AG10803 (cell line): Measurements from ENCODE around the gene CIB2.

Experiments
- DNase-seq: peaks from one replicate; pipeline ENCODE4 v3.0.0; 2010; ENCODE audit warnings: low read depth
- H3K4me3 ChIP-seq: 2 replicates; pipeline ENCODE4 v1.5.1; 2011; ENCODE audit warnings: mild to moderate bottlenecking, low read length, control low read depth
- TF ChIP-seq, protein P1 (sequence below): conservative IDR thresholded peaks from 2 replicates; pipeline ENCODE4 v1.5.1; 2011; ENCODE audit warnings: mild to moderate bottlenecking, low read length, control low read depth, inconsistent platforms

Gene CIB2

DNA sequence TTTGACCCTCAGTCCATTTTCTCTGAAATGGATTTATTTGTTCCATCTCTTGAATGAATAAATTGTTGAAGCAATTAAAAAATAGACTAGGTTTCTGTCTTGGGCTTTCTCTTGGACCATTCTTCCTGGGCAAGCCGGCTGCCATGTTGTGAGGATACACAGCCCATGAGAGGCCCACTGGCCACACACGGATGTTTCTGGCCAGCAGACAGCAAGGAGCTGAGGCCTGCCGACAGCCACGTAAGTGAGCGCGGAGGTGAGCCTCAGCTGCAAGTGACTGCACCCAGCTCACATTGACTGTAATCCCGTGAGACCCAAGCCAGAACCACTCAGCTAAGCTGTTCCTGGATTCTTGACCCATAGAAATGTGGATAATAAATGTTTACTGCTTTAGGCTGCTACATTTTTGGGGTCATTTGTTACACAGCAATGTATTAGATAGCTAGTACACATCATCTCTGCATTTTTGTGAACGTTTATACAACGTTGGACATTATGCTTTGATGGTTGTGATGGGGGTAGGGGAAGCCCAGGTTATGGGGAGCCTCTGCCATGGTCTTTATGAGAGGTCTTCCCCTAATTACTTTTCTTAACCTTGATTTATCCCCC, 40.7 kb upstream of the CIB2 start:
- no peak for DNase-seq
- TF ChIP-seq, protein P1, sequence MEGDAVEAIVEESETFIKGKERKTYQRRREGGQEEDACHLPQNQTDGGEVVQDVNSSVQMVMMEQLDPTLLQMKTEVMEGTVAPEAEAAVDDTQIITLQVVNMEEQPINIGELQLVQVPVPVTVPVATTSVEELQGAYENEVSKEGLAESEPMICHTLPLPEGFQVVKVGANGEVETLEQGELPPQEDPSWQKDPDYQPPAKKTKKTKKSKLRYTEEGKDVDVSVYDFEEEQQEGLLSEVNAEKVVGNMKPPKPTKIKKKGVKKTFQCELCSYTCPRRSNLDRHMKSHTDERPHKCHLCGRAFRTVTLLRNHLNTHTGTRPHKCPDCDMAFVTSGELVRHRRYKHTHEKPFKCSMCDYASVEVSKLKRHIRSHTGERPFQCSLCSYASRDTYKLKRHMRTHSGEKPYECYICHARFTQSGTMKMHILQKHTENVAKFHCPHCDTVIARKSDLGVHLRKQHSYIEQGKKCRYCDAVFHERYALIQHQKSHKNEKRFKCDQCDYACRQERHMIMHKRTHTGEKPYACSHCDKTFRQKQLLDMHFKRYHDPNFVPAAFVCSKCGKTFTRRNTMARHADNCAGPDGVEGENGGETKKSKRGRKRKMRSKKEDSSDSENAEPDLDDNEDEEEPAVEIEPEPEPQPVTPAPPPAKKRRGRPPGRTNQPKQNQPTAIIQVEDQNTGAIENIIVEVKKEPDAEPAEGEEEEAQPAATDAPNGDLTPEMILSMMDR = no peak
- no peak overlapping the region for H3K4me3 ChIP-seq

DNA sequence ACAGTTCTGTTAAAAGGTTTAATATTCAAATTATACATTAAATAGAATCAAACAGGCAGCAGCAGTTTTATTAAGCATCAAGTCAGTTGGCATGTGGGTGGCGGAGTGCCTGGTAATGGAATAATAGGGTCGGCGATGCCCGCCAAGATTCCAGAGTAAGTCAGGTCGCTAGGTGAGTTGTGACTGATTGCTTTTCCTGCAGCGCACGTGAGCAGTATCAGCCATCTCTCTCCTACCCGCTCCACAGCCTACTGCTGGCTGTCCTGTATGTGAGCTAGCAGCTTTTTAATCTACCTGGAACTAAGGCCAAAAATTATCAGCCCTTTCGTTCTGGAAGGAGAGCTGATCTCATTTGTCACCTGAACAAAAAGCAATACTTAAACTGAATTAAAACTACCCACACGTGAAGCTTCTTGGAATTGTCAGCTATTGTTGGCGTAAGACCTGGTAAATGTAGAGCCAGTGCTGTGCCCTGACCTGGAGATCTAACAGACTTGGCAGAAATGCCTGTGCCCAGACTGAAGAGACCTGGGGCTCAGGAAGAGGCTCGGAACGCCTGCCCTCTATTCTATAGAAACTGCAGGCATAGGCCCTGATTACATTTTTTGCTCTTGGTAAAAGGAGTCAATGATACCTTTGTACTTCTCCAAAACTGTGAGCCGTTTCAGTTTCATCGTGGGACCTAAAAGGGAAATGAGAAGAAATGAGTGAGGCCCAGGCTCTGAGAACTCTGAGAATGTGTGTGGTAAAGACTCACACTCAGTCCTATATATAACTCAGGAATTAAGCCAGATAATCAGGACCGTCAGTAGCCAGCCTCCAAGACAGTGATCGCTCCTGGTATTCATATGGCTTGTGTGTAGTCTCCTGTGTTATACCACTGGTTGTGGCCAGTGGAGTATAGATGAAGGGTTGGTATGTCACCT, 39.9 kb upstream of the CIB2 start:
- TF ChIP-seq, protein P1 = no peak
- no peak for DNase-seq
- no peak overlapping the region for H3K4me3 ChIP-seq

DNA sequence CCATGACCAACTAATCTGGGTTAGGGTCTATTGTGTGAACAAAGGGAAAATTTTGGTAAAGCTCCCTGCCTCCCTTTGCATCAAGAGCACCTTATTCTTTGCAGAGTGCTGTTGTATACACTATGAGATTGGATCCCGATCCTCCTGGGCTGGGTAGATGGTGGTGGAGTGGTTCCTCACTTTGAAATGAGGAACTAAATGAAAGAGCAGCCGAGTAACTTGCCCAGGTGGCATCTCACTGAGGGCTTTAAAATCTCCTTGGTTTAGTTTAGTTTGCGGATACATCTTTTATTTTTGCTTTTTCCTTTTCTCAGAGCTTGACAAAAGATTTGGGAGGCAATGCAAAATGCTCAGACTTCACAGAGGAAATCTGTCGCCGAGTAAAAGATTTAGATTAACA, 37.4 kb upstream of the CIB2 start:
- no peak overlapping the region for H3K4me3 ChIP-seq
- TF ChIP-seq, protein P1 = no peak
- no peak for DNase-seq

DNA sequence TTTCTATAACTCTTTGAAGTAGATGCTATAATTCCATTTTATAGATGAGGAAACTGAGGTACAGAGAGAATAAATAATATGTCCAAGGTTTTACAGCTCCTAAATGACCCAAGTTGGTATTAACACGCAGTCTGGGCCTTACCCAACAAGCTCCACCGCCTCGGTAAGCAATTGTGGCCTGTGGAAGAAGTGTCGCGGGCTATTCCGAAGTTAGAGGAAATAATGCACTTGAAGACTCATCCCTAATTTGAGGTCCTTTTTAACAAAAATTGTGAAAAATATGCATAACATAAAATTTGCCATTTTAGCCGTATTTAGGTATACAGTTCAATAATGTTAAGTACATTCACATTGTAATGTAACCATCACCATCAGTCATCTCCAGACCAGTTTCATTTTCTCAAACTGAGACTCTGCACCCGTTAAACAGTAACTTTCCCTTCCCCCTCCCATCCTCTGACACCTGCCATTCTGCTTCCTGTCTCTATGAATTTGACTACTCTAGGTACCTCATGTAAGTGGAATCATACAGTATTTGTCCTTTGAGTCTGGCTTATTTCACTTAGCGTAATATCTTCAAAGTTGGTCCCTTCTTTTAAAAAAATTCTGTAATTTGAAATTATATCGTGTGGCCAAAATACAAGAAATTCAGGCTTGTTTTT, 36.1 kb upstream of the CIB2 start:
- TF ChIP-seq, protein P1 = no peak
- no peak overlapping the region for H3K4me3 ChIP-seq
- DNase-seq = no peak

DNA sequence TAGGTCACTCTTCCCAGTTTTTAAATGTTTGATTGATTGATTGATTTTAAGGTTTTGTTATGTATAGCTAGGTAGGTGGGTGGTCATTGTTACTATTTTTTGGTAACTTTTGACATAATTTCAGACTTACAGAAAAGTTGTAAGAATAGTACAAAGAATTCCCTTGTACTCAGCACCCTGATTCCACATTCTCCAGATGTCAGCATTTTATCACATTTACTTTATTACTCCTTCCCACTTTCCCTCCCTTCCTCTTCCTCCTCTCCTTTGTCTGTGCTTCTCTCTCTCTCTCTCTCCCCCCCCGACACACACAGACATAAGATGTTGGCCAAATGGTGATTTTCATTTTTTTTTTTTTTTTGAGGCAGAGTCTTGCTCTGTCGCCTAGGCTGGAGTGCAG, 32.8 kb upstream of the CIB2 start:
- no peak overlapping the region for H3K4me3 ChIP-seq
- DNase-seq = no peak
- TF ChIP-seq, protein P1 = no peak

DNA sequence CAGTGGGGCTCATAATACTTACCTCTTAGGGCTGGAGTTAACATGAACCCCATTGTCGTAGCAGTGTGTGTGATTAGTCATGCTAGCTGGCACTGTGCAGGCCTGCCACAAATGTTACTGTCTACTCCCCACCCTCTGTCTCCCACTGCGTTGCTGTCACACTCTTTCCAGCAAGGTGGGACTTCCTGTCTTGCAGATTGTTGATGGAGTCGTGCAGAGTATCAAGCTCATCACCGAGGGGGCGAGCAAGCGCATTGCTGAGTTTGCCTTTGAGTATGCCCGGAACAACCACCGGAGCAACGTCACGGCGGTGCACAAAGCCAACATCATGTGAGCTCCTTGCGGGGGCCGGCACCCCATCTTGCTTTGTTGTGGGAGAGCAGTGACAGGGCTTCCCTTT, 30.8 kb upstream of the CIB2 start:
- TF ChIP-seq, protein P1 = no peak
- no peak for DNase-seq

More for the DNA sequence above, 30.8 kb upstream of the CIB2 start:
- no peak overlapping the region for H3K4me3 ChIP-seq
